Caco-2 (cell line): Measurements from ENCODE around the gene CRABP2. TPM values are rescaled to one million over a fixed set of nuclear protein-coding genes. Genes with fewer than 3 reads are reported as not detected.

Experiments
- BruUV-seq: library from RNA; stranded (reverse); fragments of 400-500 nt; replicated peaks from 2 replicates; lab custom pipeline; 2021; lab: Mats Ljungman, UMichigan
- CTCF ChIA-PET: fragments of 300-600 bp; sonication (Branson Sonifier 250); formaldehyde crosslinking; loops from one replicate; lab custom pipeline; 2022; ENCODE audit warnings: antibody characterized with exemption; lab: Charles Lee
- POLR2A ChIA-PET: fragments of 300-600 bp; sonication (Branson Sonifier 250); formaldehyde crosslinking; loops from one replicate; lab custom pipeline; 2022; ENCODE audit warnings: antibody characterized with exemption; lab: Charles Lee
- DNase-seq, 2 experiments: peaks; one replicate each; pipeline versions ENCODE4 v3.0.0 to v3.0.0-alpha.2; 2020 to 2022
- H3K27me3 ChIP-seq: replicated peaks from 2 replicates; pipeline ENCODE4 v1.6.0; 2011; ENCODE audit warnings: low read length; ENCODE audit not compliant: control insufficient read depth, insufficient read depth
- H3K36me3 ChIP-seq: 2 replicates; pipeline ENCODE4 v1.5.1; 2011; ENCODE audit warnings: low read length; ENCODE audit not compliant: control insufficient read depth, insufficient read depth
- H3K4me1 ChIP-seq: fragments of 250-450 bp; sonication (Bioruptor Pico); 2 replicates; pipeline ENCODE4 v1.5.1; 2020; ENCODE audit warnings: mild to moderate bottlenecking
- H3K4me3 ChIP-seq: 2 replicates; pipeline ENCODE4 v1.5.1; 2011; ENCODE audit warnings: low read depth, mild to moderate bottlenecking, control low read depth, low read length
- H3K9me3 ChIP-seq: fragments of 250-450 bp; sonication (Bioruptor Pico); 2 replicates; pipeline ENCODE4 v1.5.1; 2020; ENCODE audit warnings: mild to moderate bottlenecking, moderate library complexity
- H3K27ac Mint-ChIP-seq: one replicate; pipeline ENCODE4 v1.8.0; 2022; ENCODE audit warnings: mixed read lengths; ENCODE audit not compliant: unreplicated experiment
- H3K27me3 Mint-ChIP-seq: one replicate; pipeline ENCODE4 v1.8.0; 2022; ENCODE audit warnings: mixed read lengths; ENCODE audit not compliant: insufficient read depth, unreplicated experiment
- H3K36me3 Mint-ChIP-seq: one replicate; pipeline ENCODE4 v1.8.0; 2022; ENCODE audit warnings: mild to moderate bottlenecking, mixed read lengths; ENCODE audit not compliant: insufficient read depth, unreplicated experiment
- H3K4me1 Mint-ChIP-seq: one replicate; pipeline ENCODE4 v1.8.0; 2022; ENCODE audit warnings: low read depth, mixed read lengths; ENCODE audit not compliant: unreplicated experiment
- H3K4me3 Mint-ChIP-seq: one replicate; pipeline ENCODE4 v1.8.0; 2022; ENCODE audit warnings: mild to moderate bottlenecking, moderate library complexity, mixed read lengths; ENCODE audit not compliant: unreplicated experiment
- H3K9me3 Mint-ChIP-seq: one replicate; pipeline ENCODE4 v1.8.0; 2022; ENCODE audit warnings: mixed read lengths; ENCODE audit not compliant: unreplicated experiment
- intact Hi-C: fragments of 100-400 bp; cut with micrococcal nuclease; formaldehyde crosslinking; loops from one replicate; pipeline ENCODE4 v1.10.0; 2022; ENCODE audit not compliant: unreplicated experiment
- total RNA-seq: library from RNA; stranded (reverse); gene quantifications from 2 replicates; pipeline ENCODE4 v1.2.3, GENCODE V29; 2022
- TF ChIP-seq, protein P1 (sequence below), 2 experiments: fragments of 200-600 bp in 1 of 2; IDR thresholded peaks; 1 replicate in 1 of 2; 2 replicates in 1 of 2; pipeline versions ENCODE4 v1.5.1 to v1.8.0; 2011 to 2022; ENCODE audit warnings: antibody characterized with exemption in 1 of 2, control low read depth in 1 of 2, inconsistent platforms in 1 of 2, low read depth in 1 of 2, low read length in 1 of 2, mild to moderate bottlenecking in 1 of 2, moderate library complexity in 1 of 2; ENCODE audit not compliant: insufficient read depth in 1 of 2, severe bottlenecking in 1 of 2, unreplicated experiment in 1 of 2

The CRABP2 gene
- total RNA-seq, 1 experiment from 2014 or later: 27.1 TPM

GRCh38 chr1:156712626-156713025 lies 7.2 kb upstream of the CRABP2 start:
- TF ChIP-seq, protein P1, sequence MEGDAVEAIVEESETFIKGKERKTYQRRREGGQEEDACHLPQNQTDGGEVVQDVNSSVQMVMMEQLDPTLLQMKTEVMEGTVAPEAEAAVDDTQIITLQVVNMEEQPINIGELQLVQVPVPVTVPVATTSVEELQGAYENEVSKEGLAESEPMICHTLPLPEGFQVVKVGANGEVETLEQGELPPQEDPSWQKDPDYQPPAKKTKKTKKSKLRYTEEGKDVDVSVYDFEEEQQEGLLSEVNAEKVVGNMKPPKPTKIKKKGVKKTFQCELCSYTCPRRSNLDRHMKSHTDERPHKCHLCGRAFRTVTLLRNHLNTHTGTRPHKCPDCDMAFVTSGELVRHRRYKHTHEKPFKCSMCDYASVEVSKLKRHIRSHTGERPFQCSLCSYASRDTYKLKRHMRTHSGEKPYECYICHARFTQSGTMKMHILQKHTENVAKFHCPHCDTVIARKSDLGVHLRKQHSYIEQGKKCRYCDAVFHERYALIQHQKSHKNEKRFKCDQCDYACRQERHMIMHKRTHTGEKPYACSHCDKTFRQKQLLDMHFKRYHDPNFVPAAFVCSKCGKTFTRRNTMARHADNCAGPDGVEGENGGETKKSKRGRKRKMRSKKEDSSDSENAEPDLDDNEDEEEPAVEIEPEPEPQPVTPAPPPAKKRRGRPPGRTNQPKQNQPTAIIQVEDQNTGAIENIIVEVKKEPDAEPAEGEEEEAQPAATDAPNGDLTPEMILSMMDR (IDR thresholded peaks at IDR 0.05; ENCODE audit: insufficient read depth in 1 of 2, low read depth in 1 of 2, low read length in 1 of 2, severe bottlenecking in 1 of 2, unreplicated experiment in 1 of 2): no peak
- no peaks in the 10 kb centered on the region for H3K27me3 Mint-ChIP-seq
- H3K4me1 Mint-ChIP-seq: no peaks in the 10 kb centered on the region
- H3K9me3 Mint-ChIP-seq: no peaks in the 10 kb centered on the region
- peaks cover 15% of the 10 kb centered on the region for H3K36me3 Mint-ChIP-seq
- Histone ChIP-seq H3K9me3 (no peaks in the 10 kb centered on the region), H3K36me3 (no peaks in the 10 kb centered on the region), H3K4me1 (peaks cover 6% of the 10 kb centered on the region), H3K4me3 (no peak overlapping the region), H3K27me3 (no peaks in the 10 kb centered on the region)
- DNase-seq: peak in 1 of 2 experiments; percentile 54
- ChIA-PET POLR2A (no interaction called here), CTCF (interaction anchor here (2.2 to 2.9 kb wide), 2 partner anchors 14 to 23 kb away, joined by 9 to 30 read pairs; no protein-coding TSS in a partner anchor)
- BruUV-seq: no TSS peak
- no peak overlapping the region for H3K27ac Mint-ChIP-seq
- H3K4me3 Mint-ChIP-seq: no peak overlapping the region
- intact Hi-C loops: no loop called here

DNA sequence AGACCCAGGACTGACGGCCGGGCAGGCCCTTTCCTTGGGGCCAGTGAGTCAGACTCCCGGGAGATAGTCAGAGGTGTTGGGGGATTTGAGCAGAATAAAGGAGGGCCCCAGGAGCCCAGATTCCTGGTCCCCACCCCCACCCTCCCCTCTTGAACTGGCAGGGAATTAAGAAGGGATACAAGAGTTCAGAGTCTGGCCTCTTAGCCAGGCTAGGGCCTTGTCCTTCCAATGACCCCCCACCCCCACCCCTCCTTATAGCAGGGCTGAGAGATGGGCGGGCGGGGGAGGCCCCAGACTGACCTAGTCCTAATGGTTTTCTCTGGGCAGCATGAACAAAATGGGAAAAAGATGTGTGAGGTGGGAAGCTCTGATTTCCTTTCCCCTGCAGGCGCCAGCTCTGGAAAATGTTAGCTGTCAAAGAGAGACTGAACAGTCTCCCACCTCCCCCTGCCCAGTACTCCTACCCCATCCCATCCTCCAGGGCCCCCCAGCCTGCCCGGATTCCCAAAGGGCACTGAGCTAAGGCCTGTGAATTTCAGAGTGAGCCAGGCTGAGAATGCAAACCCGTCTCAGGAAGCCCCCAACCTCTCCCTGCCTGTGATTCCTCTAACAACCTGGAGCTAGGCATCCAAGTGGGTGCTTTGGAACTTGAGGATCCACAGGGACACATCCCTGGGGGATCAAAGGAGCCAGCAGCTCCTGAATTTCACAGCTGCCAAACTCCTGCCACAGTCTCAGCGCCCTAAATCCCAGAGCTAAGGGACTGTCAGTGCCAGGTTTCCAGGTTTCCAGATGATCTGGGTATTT lies 5.8 kb upstream of the CRABP2 start:
- ChIA-PET POLR2A (interaction anchor here (0.8 kb wide), 1 partner anchor 17 kb away, joined by 3 read pairs; the partner anchor contains the start of gene METTL25B), CTCF (interaction anchor here (1.3 to 2.9 kb wide), 3 partner anchors 15 to 21 kb away, joined by 3 to 30 read pairs (median 9); no protein-coding TSS in a partner anchor)
- peaks cover 14% of the 10 kb centered on the region for H3K36me3 Mint-ChIP-seq
- H3K4me1 Mint-ChIP-seq: peaks cover 8% of the 10 kb centered on the region
- H3K4me3 ChIP-seq: no peak overlapping the region
- intact Hi-C loops: no loop called here
- H3K4me1 ChIP-seq: peaks cover 6% of the 10 kb centered on the region
- DNase-seq: no peak
- no peak overlapping the region for H3K4me3 Mint-ChIP-seq
- no TSS peak for BruUV-seq
- TF ChIP-seq, protein P1 (IDR thresholded peaks at IDR 0.05; ENCODE audit: insufficient read depth in 1 of 2, low read depth in 1 of 2, low read length in 1 of 2, severe bottlenecking in 1 of 2, unreplicated experiment in 1 of 2): no peak
- H3K27me3 ChIP-seq: no peaks in the 10 kb centered on the region
- no peaks in the 10 kb centered on the region for H3K27me3 Mint-ChIP-seq
- H3K9me3 ChIP-seq: no peaks in the 10 kb centered on the region
- no peaks in the 10 kb centered on the region for H3K9me3 Mint-ChIP-seq
- H3K36me3 ChIP-seq: no peaks in the 10 kb centered on the region
- no peak overlapping the region for H3K27ac Mint-ChIP-seq

GRCh38 chr1:156709757-156710489 lies 4.5 kb upstream of the CRABP2 start:
- no peaks in the 10 kb centered on the region for H3K36me3 ChIP-seq
- Mint-ChIP-seq H3K27me3 (no peaks in the 10 kb centered on the region), H3K4me1 (peaks cover 8% of the 10 kb centered on the region), H3K9me3 (no peaks in the 10 kb centered on the region), H3K4me3 (no peak overlapping the region), H3K27ac (no peak overlapping the region), H3K36me3 (peaks cover 11% of the 10 kb centered on the region)
- DNase-seq: no peak
- H3K4me1 ChIP-seq: peaks cover 6% of the 10 kb centered on the region
- POLR2A ChIA-PET: no interaction called here
- H3K27me3 ChIP-seq: no peaks in the 10 kb centered on the region
- no TSS peak for BruUV-seq
- TF ChIP-seq, protein P1 (IDR thresholded peaks at IDR 0.05; ENCODE audit: insufficient read depth in 1 of 2, low read depth in 1 of 2, low read length in 1 of 2, severe bottlenecking in 1 of 2, unreplicated experiment in 1 of 2): no peak
- H3K4me3 ChIP-seq: no peak overlapping the region
- CTCF ChIA-PET: interaction anchor here (2.9 kb wide), 1 partner anchor 20 kb away, joined by 30 read pairs; no protein-coding TSS in a partner anchor
- intact Hi-C loops: no loop called here
- no peaks in the 10 kb centered on the region for H3K9me3 ChIP-seq
